Smooth muscle cell (in vitro differentiated cells): ENCODE data around the gene BACE1-AS. TPM values are rescaled to one million over a fixed set of nuclear protein-coding genes. Genes with fewer than 3 reads are reported as not detected.

ENCODE experiments used
- DNase-seq: peaks from one replicate; lab custom pipeline; 2025; ENCODE audit not compliant: unreplicated experiment; lab: John Stamatoyannopoulos, UW
- H2AFZ ChIP-seq: fragments of 200-600 bp; sonication (generic); 2 replicates; pipeline ENCODE4 v1.6.0; 2016; ENCODE audit warnings: antibody characterized with exemption, low read depth, mild to moderate bottlenecking
- H3F3A ChIP-seq: fragments of 200-600 bp; sonication (generic); 2 replicates; pipeline ENCODE4 v1.6.0; 2017; ENCODE audit warnings: antibody characterized with exemption, low read depth
- H3K27ac ChIP-seq: fragments of 200-600 bp; sonication (generic); 2 replicates; pipeline ENCODE4 v1.5.1; 2016; ENCODE audit warnings: low read depth, mild to moderate bottlenecking
- H3K27me3 ChIP-seq: fragments of 200-600 bp; sonication (generic); 2 replicates; pipeline ENCODE4 v1.6.1; 2016; ENCODE audit warnings: low read depth, mild to moderate bottlenecking
- H3K36me3 ChIP-seq: fragments of 200-600 bp; sonication (generic); 2 replicates; pipeline ENCODE4 v1.5.1; 2016; ENCODE audit warnings: low read depth
- H3K4me1 ChIP-seq: fragments of 200-600 bp; sonication (generic); 2 replicates; pipeline ENCODE4 v1.5.1; 2016; ENCODE audit warnings: low read depth
- H3K4me2 ChIP-seq: fragments of 200-600 bp; sonication (generic); 2 replicates; pipeline ENCODE4 v1.6.0; 2016; ENCODE audit warnings: mild to moderate bottlenecking
- H3K4me3 ChIP-seq: fragments of 200-600 bp; sonication (generic); 2 replicates; pipeline ENCODE4 v1.5.1; 2016; ENCODE audit warnings: mild to moderate bottlenecking
- H3K79me2 ChIP-seq: fragments of 200-600 bp; sonication (generic); 2 replicates; pipeline ENCODE4 v1.6.0; 2016; ENCODE audit warnings: low read depth, mild to moderate bottlenecking
- H3K9ac ChIP-seq: fragments of 200-600 bp; sonication (generic); 2 replicates; pipeline ENCODE4 v1.6.0; 2016; ENCODE audit warnings: low read depth
- H3K9me3 ChIP-seq: fragments of 200-600 bp; sonication (generic); replicated peaks from 2 replicates; pipeline ENCODE4 v1.5.1; 2016; ENCODE audit warnings: low read depth
- H4K20me1 ChIP-seq: fragments of 200-600 bp; sonication (generic); 2 replicates; pipeline ENCODE4 v1.6.0; 2016; ENCODE audit warnings: low read depth
- WGBS: methylation state at CpG from one replicate; pipeline ENCODE4 v1.1.7; 2016; ENCODE audit warnings: low lambda C conversion rate; 5-methylcytosine and 5-hydroxymethylcytosine counted together
- polyA plus RNA-seq: library from polyadenylated mRNA; unstranded; fragments of >200 nt; fragmentation: Nextera tagmentation; extraction: Ambion mirVana; gene quantifications from 2 replicates; pipeline ENCODE4 v1.2.1, GENCODE V29; 2016
- total RNA-seq: library from RNA; depleted of rRNA; stranded (reverse); fragments of >200 nt; gene quantifications from 2 replicates; pipeline ENCODE4 v1.2.3, GENCODE V29; 2014
- TF ChIP-seq, protein P1 (sequence below): fragments of 200-600 bp; sonication (generic); IDR thresholded peaks from 2 replicates; pipeline ENCODE4 v1.5.1; 2017; ENCODE audit warnings: borderline replicate concordance, mild to moderate bottlenecking, antibody characterized with exemption; ENCODE audit not compliant: insufficient read depth, poor library complexity, severe bottlenecking

BACE1-AS gene
- total and polyA plus RNA-seq, 2 experiments from 2014 or later, result 1.9 to 6.6 TPM

DNA sequence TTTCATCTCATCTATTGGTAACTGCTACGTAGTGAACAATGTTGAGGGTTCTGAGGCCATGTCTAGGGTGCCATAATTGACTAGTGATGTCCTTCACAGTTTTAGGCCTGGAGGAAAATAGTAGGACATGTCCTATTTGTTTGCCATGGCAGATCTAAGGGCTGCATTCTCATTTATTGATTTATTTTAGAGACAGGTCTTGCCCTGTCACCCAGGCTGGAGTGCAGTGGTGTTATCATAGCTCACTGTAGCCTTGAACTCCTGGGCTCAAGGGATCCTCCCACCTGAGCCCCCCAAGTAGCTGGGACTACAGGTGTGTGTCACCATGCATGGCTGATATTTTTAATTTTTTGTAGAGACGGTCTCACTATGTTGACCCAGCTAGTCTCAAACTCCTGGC lies 41.7 kb downstream of the BACE1-AS start:
- Histone ChIP-seq H3K27ac (no peak overlapping the region), H3K79me2 (peaks cover 19% of the 10 kb centered on the region), H3K27me3 (no peaks in the 10 kb centered on the region), H3K4me1 (peaks cover 7% of the 10 kb centered on the region), H3K4me2 (no peak overlapping the region), H3K4me3 (no peak overlapping the region), H4K20me1 (peaks cover 22% of the 10 kb centered on the region), H3K9ac (no peak overlapping the region), H3K36me3 (no peaks in the 10 kb centered on the region), H2AFZ (no peak overlapping the region), H3K9me3 (no peaks in the 10 kb centered on the region), H3F3A (no peaks in the 10 kb centered on the region)
- TF ChIP-seq, protein P1, sequence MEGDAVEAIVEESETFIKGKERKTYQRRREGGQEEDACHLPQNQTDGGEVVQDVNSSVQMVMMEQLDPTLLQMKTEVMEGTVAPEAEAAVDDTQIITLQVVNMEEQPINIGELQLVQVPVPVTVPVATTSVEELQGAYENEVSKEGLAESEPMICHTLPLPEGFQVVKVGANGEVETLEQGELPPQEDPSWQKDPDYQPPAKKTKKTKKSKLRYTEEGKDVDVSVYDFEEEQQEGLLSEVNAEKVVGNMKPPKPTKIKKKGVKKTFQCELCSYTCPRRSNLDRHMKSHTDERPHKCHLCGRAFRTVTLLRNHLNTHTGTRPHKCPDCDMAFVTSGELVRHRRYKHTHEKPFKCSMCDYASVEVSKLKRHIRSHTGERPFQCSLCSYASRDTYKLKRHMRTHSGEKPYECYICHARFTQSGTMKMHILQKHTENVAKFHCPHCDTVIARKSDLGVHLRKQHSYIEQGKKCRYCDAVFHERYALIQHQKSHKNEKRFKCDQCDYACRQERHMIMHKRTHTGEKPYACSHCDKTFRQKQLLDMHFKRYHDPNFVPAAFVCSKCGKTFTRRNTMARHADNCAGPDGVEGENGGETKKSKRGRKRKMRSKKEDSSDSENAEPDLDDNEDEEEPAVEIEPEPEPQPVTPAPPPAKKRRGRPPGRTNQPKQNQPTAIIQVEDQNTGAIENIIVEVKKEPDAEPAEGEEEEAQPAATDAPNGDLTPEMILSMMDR, result no peak
- 75% methylated on average over 2 of the region's 2 CpGs for WGBS
- no peak for DNase-seq

DNA sequence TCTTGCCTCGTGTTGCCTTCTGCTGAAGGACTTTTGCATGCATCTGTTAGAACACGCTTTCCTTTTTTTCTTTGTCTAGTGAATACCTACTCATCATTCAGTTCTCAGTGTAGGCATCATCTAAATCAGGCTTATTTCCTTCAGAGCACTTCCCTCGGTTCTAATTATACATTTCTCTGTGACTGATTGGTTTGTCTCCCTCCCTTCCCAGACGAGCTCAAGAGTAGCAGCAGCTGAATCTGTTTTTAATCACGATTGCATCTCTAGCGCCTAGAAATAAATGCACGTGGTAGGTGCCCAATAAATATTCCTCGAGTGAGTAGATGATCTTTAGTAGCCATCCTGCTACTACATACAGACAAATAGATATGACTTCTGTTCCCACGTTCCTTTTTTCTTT lies 42.8 kb downstream of the BACE1-AS start:
- H3K9ac ChIP-seq, result no peak overlapping the region
- H3K36me3 ChIP-seq, result no peaks in the 10 kb centered on the region
- H3K9me3 ChIP-seq, result no peaks in the 10 kb centered on the region
- H3K4me2 ChIP-seq, result no peak overlapping the region
- DNase-seq, result no peak
- TF ChIP-seq, protein P1, result no peak
- peaks cover 19% of the 10 kb centered on the region for H3K79me2 ChIP-seq
- no peak overlapping the region for H2AFZ ChIP-seq
- WGBS, result 87% methylated on average over 9 of the region's 9 CpGs
- peaks cover 22% of the 10 kb centered on the region for H4K20me1 ChIP-seq
- peaks cover 2% of the 10 kb centered on the region for H3K4me1 ChIP-seq
- no peak overlapping the region for H3K4me3 ChIP-seq
- H3K27me3 ChIP-seq, result no peaks in the 10 kb centered on the region
- H3K27ac ChIP-seq, result no peak overlapping the region
- no peaks in the 10 kb centered on the region for H3F3A ChIP-seq

DNA sequence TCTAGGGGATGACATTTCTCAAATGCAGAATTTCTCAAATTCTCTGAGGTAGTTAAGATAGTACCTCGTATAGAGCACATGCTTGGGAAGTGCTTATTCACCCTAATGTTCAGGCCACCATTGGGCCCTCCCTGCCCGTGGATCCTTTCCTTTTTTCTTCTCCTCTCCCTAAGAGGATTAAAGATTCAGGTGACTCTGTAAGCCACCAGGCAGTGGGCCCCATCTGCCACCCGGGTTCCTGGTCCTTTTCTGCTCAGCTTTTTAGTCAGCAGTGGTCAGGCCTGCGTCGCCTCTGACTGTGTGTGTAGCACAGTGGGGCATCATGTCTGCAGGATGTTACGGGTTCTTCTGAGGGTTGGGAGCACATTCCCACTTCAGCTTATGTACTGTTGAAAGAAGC lies 43.8 kb downstream of the BACE1-AS start:
- H3K36me3 ChIP-seq, result peaks cover 4% of the 10 kb centered on the region
- 91% methylated on average over 6 of the region's 6 CpGs for WGBS
- H3K27ac ChIP-seq, result no peak overlapping the region
- DNase-seq, result no peak
- peaks cover 16% of the 10 kb centered on the region for H4K20me1 ChIP-seq
- H3K27me3 ChIP-seq, result no peaks in the 10 kb centered on the region
- H3K9ac ChIP-seq, result no peak overlapping the region
- TF ChIP-seq, protein P1, result no peak
- H3K4me2 ChIP-seq, result no peak overlapping the region
- no peaks in the 10 kb centered on the region for H3K4me1 ChIP-seq
- no peaks in the 10 kb centered on the region for H3F3A ChIP-seq
- H3K4me3 ChIP-seq, result no peak overlapping the region
- H3K9me3 ChIP-seq, result no peaks in the 10 kb centered on the region
- no peak overlapping the region for H2AFZ ChIP-seq
- peaks cover 10% of the 10 kb centered on the region for H3K79me2 ChIP-seq

DNA sequence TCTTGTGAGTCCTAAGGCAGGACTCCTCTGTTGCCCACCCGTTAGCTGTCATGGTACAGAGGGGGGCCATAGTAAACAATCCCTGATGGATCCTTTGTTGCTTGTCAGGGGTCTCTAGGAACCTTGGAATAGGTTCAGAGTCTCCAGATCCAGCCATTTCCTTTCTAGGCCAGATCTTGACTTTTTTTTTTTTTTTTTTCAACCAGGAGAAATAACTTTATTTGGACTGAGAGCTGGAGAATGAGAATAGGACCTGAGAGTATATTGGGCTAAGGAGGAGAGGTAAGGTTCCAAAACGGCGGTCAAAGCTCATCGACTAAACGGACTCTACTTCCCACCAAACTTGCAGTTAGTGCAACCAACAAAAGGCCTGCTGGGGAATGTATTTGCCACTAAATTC lies 44.3 kb downstream of the BACE1-AS start:
- no peaks in the 10 kb centered on the region for H3K4me1 ChIP-seq
- no peak overlapping the region for H3K4me2 ChIP-seq
- TF ChIP-seq, protein P1, result no peak
- no peak overlapping the region for H2AFZ ChIP-seq
- peaks cover 16% of the 10 kb centered on the region for H4K20me1 ChIP-seq
- peaks cover 4% of the 10 kb centered on the region for H3K36me3 ChIP-seq
- H3K27ac ChIP-seq, result no peak overlapping the region
- H3K4me3 ChIP-seq, result no peak overlapping the region
- no peaks in the 10 kb centered on the region for H3K27me3 ChIP-seq
- no peak for DNase-seq
- no peaks in the 10 kb centered on the region for H3F3A ChIP-seq
- 96% methylated on average over 5 of the region's 5 CpGs for WGBS
- no peak overlapping the region for H3K9ac ChIP-seq
- peaks cover 6% of the 10 kb centered on the region for H3K79me2 ChIP-seq
- H3K9me3 ChIP-seq, result no peaks in the 10 kb centered on the region
